Measurements from ENCODE around the gene TBX10.
"Not testable (repeated sequence)": the region's sequence is repeated elsewhere in the genome, so short reads cannot be mapped to it uniquely, and the experiment has no call there.

TBX10 gene

GRCh38 chr11:67639438-67639859, at the start of gene TBX10:
TBX10 (minus strand) TSS chr11:67639763; CDS start chr11:67639472, 291 bp downstream.
- no peak for FAIRE-seq

GRCh38 chr11:67689178-67689577, 49.6 kb upstream of the TBX10 start:
- no peak for FAIRE-seq

- no peak for FAIRE-seq
Observed at GRCh38 chr11:67687986-67688385, 48.4 kb upstream of the TBX10 start.

- FAIRE-seq = not testable (repeated sequence)
Observed at GRCh38 chr11:67685641-67686332, 46.2 kb upstream of the TBX10 start.

- not testable (repeated sequence) for FAIRE-seq
Observed at GRCh38 chr11:67682126-67683034, 42.8 kb upstream of the TBX10 start.

GRCh38 chr11:67680696-67681470, 41.3 kb upstream of the TBX10 start:
- FAIRE-seq = no peak

- no peak for FAIRE-seq
Observed at GRCh38 chr11:67675058-67675747, 35.6 kb upstream of the TBX10 start.

- no peak for FAIRE-seq
Observed at GRCh38 chr11:67674442-67674871, 34.9 kb upstream of the TBX10 start, which contains the start of gene ALDH3B2. ALDH3B2 (minus strand) TSS chr11:67674623; CDS start chr11:67666935, 7,688 bp downstream.

GRCh38 chr11:67673902-67674301, 34.3 kb upstream of the TBX10 start:
- FAIRE-seq = no peak

GRCh38 chr11:67673358-67673757, 33.8 kb upstream of the TBX10 start:
- no peak for FAIRE-seq

GRCh38 chr11:67671211-67671520, 31.6 kb upstream of the TBX10 start:
- no peak for FAIRE-seq

GRCh38 chr11:67670316-67671210, 31.0 kb upstream of the TBX10 start:
- FAIRE-seq = no peak

- no peak for FAIRE-seq
Observed at GRCh38 chr11:67668192-67668551, 28.6 kb upstream of the TBX10 start.

GRCh38 chr11:67667490-67668191, 28.1 kb upstream of the TBX10 start:
- no peak for FAIRE-seq

GRCh38 chr11:67666676-67667489, 27.3 kb upstream of the TBX10 start:
- FAIRE-seq = no peak

- FAIRE-seq = no peak
Observed at GRCh38 chr11:67666303-67666645, 26.7 kb upstream of the TBX10 start.

- no peak for FAIRE-seq
Observed at GRCh38 chr11:67665541-67666302, 26.2 kb upstream of the TBX10 start.

- no peak for FAIRE-seq
Observed at GRCh38 chr11:67664696-67665540, 25.4 kb upstream of the TBX10 start.

All from colon (tissue), 2 donors.